Cardiac muscle cell (in vitro differentiated cells and primary cell): Measurements from ENCODE around the gene TAS2R3. TPM values are rescaled to one million over a fixed set of nuclear protein-coding genes. Genes with fewer than 3 reads are reported as not detected.

ENCODE experiments used
- DNase-seq, 2 donors: peaks; one replicate each; pipeline versions ENCODE4 v3.0.0 to v3.0.0-alpha.2; 2010 to 2017; ENCODE audit warnings: low read depth in 1 of 2, low spot score in 1 of 2
- H3K27ac ChIP-seq: fragments of 200-600 bp; sonication (generic); 2 replicates; pipeline ENCODE4 v1.5.1; 2016
- H3K27me3 ChIP-seq: fragments of 200-600 bp; sonication (generic); 2 replicates; pipeline ENCODE4 v1.6.0; 2016; ENCODE audit warnings: control low read depth
- H3K36me3 ChIP-seq: fragments of 200-600 bp; sonication (generic); 2 replicates; pipeline ENCODE4 v1.5.1; 2016; ENCODE audit warnings: control low read depth
- H3K4me1 ChIP-seq: fragments of 200-600 bp; sonication (generic); 2 replicates; pipeline ENCODE4 v1.8.1; 2017; ENCODE audit warnings: low read depth, mild to moderate bottlenecking, mixed run types
- H3K4me3 ChIP-seq: fragments of 200-600 bp; sonication (generic); 2 replicates; pipeline ENCODE4 v1.5.1; 2016; ENCODE audit warnings: mild to moderate bottlenecking
- H3K9me3 ChIP-seq: fragments of 200-600 bp; sonication (generic); 2 replicates; pipeline ENCODE4 v1.5.1; 2017; ENCODE audit warnings: low read depth, mild to moderate bottlenecking, control low read depth
- CTCF ChIP-seq: IDR thresholded peaks from 2 replicates; pipeline ENCODE4 v1.5.1; 2012; ENCODE audit warnings: low read depth, mild to moderate bottlenecking, low read length
- polyA plus RNA-seq: library from polyadenylated mRNA; unstranded; fragments of >200 nt; fragmentation: Nextera tagmentation; extraction: Ambion mirVana; gene quantifications from 2 replicates; pipeline ENCODE4 v1.2.1, GENCODE V29; 2016
- total RNA-seq: library from RNA; depleted of rRNA; stranded (reverse); fragments of >200 nt; gene quantifications from 2 replicates; pipeline ENCODE4 v1.2.3, GENCODE V29; 2016

The TAS2R3 gene
- total and polyA plus RNA-seq, 2 experiments from 2014 or later, result 1.7 TPM; not detected in 1

- Histone ChIP-seq H3K27ac (no peak within 1 kb of the TSS), H3K36me3 (peaks cover 4% of the 10 kb centered on the region), H3K27me3 (no peaks in the 10 kb centered on the region), H3K4me3 (no peak within 1 kb of the TSS), H3K9me3 (no peaks in the 10 kb centered on the region), H3K4me1 (no peaks in the 10 kb centered on the region)
- DNase-seq, result no peak
- TF ChIP-seq CTCF, result no peak
These were observed 26.0 kb downstream of the TAS2R3 start, which contains the start of gene TAS2R5 for GRCh38 chr7:141789917-141790316. TAS2R5 (plus strand) TSS chr7:141790217; CDS start chr7:141790362, 145 bp downstream.

GRCh38 chr7:141792526-141792925, 28.6 kb downstream of the TAS2R3 start:
- Histone ChIP-seq H3K27ac (no peak overlapping the region), H3K4me3 (no peak overlapping the region), H3K4me1 (no peaks in the 10 kb centered on the region), H3K27me3 (no peaks in the 10 kb centered on the region), H3K36me3 (peaks cover 4% of the 10 kb centered on the region), H3K9me3 (no peaks in the 10 kb centered on the region)
- peak in 1 of 2 donors; percentile 9 for DNase-seq
- TF ChIP-seq CTCF, result no peak

Other genes starting within 250 kb of the TAS2R3 start
- 25.6 and 32.0 TPM in 2 replicates for gene AGK, start 212.7 kb upstream of the TAS2R3 start, total RNA-seq
- gene AGK, start 212.7 kb upstream of the TAS2R3 start, polyA plus RNA-seq, result 30.8 and 35.6 TPM in 2 replicates
- 8.5 and 15.5 TPM in 2 replicates for gene DENND11, start 61.9 kb upstream of the TAS2R3 start, total RNA-seq
- gene DENND11, start 61.9 kb upstream of the TAS2R3 start, polyA plus RNA-seq, result 5.0 and 5.1 TPM in 2 replicates
- gene WEE2, start 55.7 kb upstream of the TAS2R3 start, total RNA-seq, result 0.07 and 0.09 TPM in 2 replicates
- not detected in 2 replicates for gene WEE2, start 55.7 kb upstream of the TAS2R3 start, polyA plus RNA-seq
- gene SSBP1, start 25.7 kb upstream of the TAS2R3 start, total RNA-seq, result 196 and 200 TPM in 2 replicates
- gene SSBP1, start 25.7 kb upstream of the TAS2R3 start, polyA plus RNA-seq, result 250 and 294 TPM in 2 replicates
- 0.39 and 2.5 TPM in 2 replicates for gene TAS2R4, start 12.6 kb downstream of the TAS2R3 start, total RNA-seq
- 0.07 and 0.22 TPM in 2 replicates for gene TAS2R4, start 12.6 kb downstream of the TAS2R3 start, polyA plus RNA-seq
- 0.35 and 1.1 TPM in 2 replicates for gene TAS2R5, start 26.1 kb downstream of the TAS2R3 start, total RNA-seq
- 0.12 and 1.2 TPM in 2 replicates for gene TAS2R5, start 26.1 kb downstream of the TAS2R3 start, polyA plus RNA-seq
- not detected in 2 replicates for gene PRSS37, start 77.4 kb downstream of the TAS2R3 start, total RNA-seq
- 0.12 and 0.34 TPM in 2 replicates for gene PRSS37, start 77.4 kb downstream of the TAS2R3 start, polyA plus RNA-seq
- gene OR9A4, start 152.3 kb downstream of the TAS2R3 start, total RNA-seq, result not detected in 2 replicates
- gene OR9A4, start 152.3 kb downstream of the TAS2R3 start, polyA plus RNA-seq, result not detected in 2 replicates
- gene CLEC5A, start 182.9 kb downstream of the TAS2R3 start, total RNA-seq, result not detected in 2 replicates
- not detected in 2 replicates for gene CLEC5A, start 182.9 kb downstream of the TAS2R3 start, polyA plus RNA-seq
- not detected in 2 replicates for gene TAS2R38, start 209.7 kb downstream of the TAS2R3 start, total RNA-seq
- gene TAS2R38, start 209.7 kb downstream of the TAS2R3 start, polyA plus RNA-seq, result not detected in 2 replicates
- gene MGAM, start 231.8 kb downstream of the TAS2R3 start, total RNA-seq, result 0.04 TPM in 1 of 2 replicates, not detected in the other
- 0.11 TPM in 1 of 2 replicates, not detected in the other for gene MGAM, start 231.8 kb downstream of the TAS2R3 start, polyA plus RNA-seq